Breast epithelium (tissue), 3 donors: ENCODE measurements around the gene C4orf36.

ENCODE experiments used
- POLR2A ChIP-seq: fragments of 450-650 bp; IDR thresholded peaks from one replicate; pipeline ENCODE4 v1.6.1; 2016; ENCODE audit warnings: antibody characterized with exemption, mild to moderate bottlenecking, moderate library complexity
- POLR2AphosphoS5 ChIP-seq, 3 donors: sonication (generic); formaldehyde crosslinking; IDR thresholded peaks; one replicate each; pipeline ENCODE4 v1.6.1; 2017; ENCODE audit warnings: antibody characterized with exemption in 3 of 3
- TF ChIP-seq, protein P1 (sequence below), 3 donors: fragments of 450-650 bp; IDR thresholded peaks; one replicate each; pipeline ENCODE4 v1.5.1; 2016 to 2017; ENCODE audit warnings: antibody characterized with exemption in 3 of 3, mild to moderate bottlenecking in 3 of 3, moderate library complexity in 3 of 3

GRCh38 chr4:86918539-86919072 is 26.4 kb upstream of the C4orf36 start:
- TF ChIP-seq POLR2AphosphoS5 (IDR thresholded peaks at IDR 0.05) (no peak), POLR2A (no peak)
- TF ChIP-seq, protein P1, sequence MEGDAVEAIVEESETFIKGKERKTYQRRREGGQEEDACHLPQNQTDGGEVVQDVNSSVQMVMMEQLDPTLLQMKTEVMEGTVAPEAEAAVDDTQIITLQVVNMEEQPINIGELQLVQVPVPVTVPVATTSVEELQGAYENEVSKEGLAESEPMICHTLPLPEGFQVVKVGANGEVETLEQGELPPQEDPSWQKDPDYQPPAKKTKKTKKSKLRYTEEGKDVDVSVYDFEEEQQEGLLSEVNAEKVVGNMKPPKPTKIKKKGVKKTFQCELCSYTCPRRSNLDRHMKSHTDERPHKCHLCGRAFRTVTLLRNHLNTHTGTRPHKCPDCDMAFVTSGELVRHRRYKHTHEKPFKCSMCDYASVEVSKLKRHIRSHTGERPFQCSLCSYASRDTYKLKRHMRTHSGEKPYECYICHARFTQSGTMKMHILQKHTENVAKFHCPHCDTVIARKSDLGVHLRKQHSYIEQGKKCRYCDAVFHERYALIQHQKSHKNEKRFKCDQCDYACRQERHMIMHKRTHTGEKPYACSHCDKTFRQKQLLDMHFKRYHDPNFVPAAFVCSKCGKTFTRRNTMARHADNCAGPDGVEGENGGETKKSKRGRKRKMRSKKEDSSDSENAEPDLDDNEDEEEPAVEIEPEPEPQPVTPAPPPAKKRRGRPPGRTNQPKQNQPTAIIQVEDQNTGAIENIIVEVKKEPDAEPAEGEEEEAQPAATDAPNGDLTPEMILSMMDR (IDR thresholded peaks at IDR 0.05), result no peak
